Stimulated activated CD8-positive, alpha-beta memory T cell treated with anti-CD3 and anti-CD28 coated beads, Interleukin-4, amount 100 ng/mL, for 1 hour (primary cell): ENCODE results near the gene EPN2.

Experiments
- DNase-seq, 2 donors: peaks; one replicate each; pipeline ENCODE4 v3.0.0-alpha.2; 2020; ENCODE audit warnings: low read depth in 2 of 2, low spot score in 1 of 2

Gene EPN2

DNA sequence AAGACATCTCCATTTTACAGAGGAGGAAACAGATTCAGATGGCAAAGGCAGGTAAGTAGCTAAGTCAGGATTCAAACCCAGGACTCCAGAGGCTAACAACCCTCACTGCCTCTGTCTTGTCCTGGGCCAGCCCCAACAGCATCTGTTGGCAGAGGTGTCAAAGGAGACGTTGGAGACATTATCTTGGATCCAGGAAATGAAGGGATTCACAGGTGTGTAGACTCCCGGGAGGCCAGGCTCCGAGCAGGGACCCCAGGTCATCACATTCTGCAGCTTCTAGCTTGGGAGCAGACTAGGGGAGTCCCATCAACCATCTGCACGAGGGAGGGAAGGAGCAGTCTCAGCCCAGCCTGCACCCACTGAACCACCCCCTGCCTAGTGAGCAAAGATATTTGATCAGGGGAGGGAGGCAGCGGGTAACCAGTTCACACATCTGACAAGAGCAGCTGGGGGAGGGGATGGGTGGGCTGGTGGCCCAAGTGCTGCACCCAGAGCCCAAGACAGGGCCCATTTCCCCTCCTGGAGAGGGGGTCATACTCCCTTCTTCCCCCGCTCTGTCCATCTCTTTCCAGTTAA is 126.4 kb downstream of the EPN2 start:
- no peak for DNase-seq

DNA sequence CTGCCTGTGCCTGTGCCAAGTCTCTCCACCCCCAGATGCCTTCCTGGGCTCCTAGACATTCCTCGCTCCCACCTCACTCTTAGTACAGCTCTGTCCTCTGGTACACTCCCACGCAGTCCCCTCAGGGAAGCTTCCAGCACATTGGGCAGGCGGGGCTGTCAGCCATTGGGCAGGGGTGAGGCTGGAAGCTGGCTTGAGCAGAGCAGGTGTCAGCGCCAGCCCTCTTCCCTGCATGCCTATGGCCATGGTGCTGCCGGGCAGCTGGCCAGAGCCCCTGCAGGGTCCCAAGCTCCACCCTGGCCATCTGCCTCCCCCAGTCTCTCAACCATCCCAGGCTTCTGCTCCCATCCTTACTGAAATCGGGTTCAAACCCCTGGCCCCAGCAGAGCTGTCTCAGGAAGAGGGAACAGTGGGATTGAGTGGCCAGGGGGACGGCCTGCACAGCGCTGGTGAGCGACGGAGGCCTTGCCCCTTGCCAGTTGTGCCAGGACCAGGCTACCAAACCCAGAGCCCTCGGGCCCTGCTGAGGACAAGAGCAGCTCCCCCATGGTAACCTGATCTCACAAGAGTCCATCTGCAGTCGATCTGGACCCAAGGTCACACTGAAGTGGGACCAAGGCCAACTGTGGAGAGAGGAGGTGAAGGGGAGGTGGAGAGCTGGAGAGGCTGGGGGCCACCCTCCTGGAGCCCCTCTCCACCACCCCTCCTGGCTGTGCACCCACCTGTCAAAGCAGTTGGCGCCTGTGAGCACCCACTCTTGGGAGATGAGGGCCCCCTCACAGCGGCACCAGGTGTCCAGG is 127.7 kb downstream of the EPN2 start:
- DNase-seq: no peak

DNA sequence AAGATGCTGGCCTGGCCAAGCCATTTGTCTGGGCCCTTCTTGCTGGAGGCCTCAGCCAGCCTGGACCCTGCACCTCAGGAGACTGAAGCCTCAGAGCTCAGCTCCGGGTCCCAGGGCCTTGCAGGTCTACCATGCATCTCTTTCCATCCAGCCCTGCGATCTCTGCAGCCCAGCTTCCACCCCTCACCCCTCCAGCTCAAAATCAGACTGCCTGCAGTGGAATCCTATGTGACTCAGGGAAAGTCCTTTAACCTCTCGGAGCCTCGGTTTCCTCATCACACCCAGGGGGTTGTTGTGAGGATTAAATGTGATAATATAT is 128.3 kb downstream of the EPN2 start:
- DNase-seq: no peak

DNA sequence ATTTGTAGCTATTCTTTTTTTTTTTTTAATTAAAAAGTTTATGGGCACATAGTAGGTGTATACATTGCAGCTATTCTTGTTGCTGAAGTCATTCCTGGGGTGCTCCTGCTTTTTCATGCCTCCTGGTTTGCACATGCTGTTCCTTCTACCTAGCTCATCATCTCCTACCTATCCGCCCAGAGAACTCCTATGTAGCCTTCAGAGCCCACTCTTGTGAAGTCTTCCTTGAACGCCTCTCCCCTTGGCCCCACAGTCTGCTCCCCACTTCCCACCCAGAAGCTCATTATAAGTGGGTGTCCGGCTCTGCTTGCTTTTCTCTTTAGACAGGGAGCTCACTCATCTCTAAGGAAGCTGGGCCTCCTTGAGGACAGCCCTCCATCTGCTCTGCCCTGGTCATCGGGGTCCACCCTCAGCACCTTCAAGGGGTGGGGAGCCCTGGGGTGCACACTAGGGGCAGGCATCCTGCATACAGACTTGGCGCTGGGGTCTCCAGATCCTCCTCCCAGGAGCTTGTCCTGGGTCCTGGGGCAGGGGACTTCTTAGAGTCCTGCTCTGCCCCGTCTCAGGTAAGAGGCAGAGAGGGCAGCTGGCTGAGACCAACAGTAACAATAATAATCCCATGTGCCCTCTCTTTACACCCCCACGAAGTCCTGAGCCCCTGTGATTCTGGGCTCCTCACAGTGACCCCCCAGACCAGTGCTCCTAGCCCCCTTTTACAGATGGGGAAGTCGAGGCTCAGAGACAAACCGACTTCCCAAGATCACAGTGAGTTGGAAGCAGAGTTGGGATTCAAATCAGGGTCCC is 128.9 kb downstream of the EPN2 start:
- DNase-seq: no peak

DNA sequence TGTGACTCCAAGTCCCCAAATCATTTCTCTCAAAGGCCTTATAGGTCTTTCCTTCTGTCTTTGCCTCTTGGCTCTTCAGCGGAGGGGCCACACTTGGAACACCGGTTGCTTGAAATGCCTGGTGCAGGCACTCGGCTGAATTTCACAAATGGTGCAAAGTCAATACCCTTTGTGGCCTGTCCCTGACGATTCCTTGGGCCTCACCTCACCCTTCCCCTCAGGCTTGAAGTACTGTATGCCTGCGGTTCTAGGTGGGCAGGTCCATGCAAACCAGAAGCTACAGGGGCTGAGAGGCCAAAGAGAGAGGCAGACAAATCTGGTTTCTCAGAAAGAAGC is 129.4 kb downstream of the EPN2 start:
- no peak for DNase-seq

DNA sequence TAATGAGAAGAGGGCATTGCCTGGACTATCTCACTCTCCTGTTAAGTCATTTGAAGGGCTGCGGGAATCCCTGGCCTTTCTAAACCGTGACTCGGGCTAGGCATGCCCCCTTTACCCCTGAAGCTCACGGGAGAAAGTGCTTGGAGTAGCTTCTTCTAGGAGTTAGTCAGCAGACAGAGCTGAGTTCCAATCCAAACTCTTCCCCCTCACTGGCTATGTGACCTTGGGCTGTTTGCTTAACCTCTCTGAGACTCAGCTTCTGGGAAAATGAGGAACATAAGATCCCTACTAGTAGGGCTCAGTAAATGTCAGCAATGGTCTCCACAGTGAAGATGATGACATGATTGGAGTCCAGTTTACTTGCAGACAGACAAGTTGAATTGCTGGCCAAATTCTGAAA is 131.1 kb downstream of the EPN2 start:
- DNase-seq: no peak

DNA sequence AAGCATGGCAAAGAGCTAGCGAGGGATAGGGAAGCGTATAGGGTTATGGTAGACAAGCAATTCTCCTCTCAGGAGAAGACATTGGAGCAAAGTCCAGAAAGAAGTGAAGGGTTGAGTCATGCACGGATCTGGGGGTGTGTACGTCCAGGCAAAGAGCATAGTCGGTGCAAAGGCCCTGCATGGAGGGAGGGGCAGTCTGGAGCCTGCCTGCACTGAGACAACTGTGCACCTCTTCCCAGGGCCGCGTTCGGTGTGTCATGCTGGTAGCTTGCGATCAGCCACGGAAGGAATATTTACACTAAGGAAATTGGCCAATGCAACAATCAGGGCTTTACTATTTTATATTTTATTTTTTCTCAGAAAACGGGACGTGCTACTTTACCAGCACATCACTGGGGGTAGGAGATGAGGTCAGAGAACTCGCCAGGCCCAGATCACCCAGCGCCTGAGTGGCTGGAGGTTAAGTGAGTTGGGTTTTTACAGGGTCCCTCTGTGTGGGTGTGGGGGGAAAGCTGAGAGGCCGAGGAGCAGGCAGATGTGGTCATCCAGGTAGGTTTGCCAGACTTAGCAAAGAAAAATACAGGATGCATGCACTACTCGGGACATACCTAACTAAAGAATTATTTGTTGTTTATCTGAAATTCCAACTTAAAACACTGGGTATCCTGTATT is 132.1 kb downstream of the EPN2 start:
- DNase-seq: no peak

DNA sequence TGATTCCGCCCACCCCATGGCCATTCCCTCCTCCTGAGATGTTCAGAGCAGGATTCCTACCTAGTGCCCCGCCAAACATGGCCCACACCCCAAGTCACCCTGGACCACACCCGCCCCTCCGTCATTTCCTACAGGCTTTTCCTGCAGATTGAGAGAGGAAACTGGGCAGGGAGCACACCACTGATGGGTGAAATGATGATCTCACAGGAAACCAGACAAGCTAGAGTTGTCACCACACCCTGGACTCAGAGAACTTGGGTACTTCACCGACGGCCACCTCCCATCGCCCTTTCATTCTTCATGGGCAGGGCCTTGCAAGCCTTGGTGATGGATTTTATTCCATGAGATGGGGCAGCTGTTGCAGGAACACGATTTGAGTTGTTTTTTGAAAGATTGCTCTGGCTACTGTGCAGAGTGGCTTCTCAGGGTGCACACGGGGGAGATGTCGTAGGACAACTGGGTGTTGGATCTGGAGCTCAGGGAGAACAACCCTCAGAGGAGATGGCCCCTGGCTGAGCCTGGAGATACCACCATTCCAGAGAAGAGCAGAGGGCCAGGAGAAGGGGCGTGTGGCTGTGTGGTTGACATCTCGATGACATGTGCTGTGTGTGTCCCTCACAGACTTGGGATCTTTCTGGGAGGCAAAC is 132.8 kb downstream of the EPN2 start:
- no peak for DNase-seq

DNA sequence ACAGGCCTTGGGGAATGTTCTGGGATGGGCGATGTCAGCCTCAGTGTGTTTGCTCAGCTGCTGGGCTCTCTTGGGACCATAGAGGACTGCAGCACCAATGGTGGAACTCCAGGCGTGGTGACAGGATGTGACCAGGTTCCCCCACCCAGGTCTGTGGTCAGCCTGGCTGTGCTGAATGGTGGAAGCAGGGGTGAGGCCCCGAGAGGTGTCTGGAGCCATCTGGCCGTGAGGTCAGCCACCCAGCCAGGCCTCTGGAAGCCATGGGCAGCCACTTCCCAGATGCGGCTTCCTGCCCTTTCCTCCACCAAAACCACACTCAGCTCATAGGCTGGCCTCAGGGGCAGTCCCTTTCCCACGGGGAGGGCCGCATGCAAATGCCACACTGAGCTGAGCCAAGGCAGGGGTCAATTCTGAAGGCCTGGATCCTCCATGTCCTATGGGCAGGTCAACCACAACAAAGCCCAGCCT is 133.4 kb downstream of the EPN2 start:
- no peak for DNase-seq

DNA sequence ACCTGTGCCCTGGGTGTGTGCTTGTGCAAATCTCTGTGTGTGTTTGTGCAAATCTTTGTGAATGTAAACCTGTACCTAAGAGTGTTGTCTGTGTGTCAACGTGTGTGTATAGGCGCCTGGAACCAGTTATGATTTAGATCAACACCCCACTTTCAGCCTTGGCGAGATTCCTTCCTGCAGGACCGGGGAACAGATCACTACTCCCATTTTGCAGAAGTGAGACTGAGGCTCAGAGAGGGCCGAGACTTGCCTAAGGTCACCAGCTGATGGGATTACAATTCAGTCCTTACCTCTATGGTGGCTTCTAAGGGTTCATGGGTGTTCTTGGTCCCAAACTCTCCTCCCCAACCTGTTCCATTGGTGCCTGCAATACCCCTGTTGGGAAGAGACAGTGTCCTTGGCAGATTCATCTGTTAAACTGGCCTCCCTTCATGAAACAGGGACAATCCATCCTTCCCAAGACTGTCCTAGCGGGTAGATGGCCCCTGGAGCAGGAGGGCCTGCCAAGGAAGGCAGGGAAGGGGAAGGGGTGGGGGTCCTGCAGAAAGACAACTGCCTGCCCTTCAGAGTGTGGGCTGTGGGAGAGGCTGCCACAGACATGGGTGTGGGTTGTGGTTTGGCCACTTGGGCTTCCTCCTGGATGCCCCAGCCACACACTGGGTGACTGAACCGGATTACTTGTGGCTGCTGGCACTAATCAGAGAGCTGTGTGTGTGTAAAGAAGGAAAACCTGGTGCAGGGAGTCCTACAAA is 134.3 kb downstream of the EPN2 start:
- DNase-seq: no peak

DNA sequence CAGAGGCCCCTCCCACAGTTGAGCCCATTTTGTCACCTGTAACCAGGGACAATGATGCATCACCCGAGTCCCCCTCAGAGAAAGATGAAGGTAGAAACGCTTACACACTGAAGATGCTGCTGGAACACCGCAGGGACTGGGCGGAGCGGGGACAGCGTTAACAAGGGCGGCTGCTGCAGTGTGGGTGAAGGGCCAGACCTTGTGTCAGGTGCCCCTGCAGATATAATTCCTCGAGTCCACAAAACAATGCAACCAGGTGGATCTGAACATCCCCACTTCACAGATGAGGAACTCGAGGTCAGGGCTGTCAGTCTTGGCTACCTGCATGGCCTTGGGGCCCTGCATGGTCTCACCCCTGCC is 134.8 kb downstream of the EPN2 start:
- DNase-seq: no peak

DNA sequence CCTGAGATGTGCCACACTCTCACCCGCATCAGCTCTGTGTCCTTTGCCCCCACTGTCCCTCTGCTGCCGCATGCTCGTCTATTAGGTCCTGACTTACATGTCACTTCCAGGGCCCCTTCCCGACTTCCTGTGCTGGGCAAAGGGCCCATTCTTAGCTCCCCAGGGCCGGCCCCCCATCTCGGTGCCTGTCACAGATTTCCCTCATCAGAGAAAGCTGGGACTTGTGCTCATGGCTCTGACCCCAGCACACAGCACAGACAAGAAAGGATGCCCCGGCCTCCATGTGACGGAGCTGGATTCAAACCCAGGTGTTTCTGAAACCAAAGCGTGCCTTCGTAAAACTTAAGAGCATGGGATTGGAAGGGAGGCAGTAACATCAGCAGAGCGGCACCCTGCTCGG is 135.3 kb downstream of the EPN2 start:
- DNase-seq: no peak

DNA sequence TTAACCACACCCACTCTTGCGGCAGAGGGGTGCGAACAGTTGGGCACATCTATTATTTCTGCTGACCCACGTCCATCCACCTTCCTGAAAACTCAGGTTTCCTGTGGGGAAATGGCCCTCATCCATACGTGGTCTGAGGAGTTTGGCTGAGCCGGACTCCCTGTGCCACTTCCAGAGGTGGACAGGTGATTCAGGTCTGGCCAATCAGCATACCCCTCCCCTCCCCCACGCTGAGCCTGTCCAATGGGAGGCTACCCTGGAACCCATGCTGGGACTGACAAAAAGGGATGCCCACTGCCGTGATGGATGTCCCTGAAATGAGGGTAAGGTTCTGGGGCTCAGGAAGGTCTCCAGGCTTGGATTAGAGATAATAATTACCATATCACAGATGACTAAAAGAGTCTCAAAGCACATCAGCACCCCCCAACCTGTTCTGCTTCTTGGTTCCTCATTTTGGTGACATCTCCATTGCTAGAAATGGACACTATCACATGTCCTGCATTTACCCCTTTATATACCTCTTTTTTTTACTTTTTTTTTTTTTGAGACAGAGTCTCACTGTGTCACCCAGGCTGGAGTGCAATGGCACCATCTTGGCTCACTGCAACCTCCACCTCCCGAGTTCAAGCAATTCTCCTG is 135.8 kb downstream of the EPN2 start:
- DNase-seq: no peak

DNA sequence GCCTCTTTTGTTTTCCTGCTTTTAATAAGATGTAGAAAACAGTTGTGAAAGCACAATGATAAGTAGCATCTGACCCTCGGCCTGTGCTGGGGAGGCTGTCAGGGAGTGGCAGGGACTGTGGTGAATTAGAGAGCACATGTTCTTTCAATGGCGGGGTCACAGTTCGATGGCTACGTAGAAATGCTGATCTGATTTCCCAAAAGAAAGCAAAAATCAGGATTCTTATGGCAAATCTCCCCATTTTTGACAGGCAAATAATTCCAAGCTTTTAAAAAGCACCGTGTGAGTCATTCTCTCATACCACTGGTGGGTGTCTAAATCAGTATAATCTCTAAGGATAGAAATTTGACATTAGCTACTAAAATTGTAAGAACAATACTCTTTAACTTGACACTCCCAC is 137.0 kb downstream of the EPN2 start:
- DNase-seq: no peak

DNA sequence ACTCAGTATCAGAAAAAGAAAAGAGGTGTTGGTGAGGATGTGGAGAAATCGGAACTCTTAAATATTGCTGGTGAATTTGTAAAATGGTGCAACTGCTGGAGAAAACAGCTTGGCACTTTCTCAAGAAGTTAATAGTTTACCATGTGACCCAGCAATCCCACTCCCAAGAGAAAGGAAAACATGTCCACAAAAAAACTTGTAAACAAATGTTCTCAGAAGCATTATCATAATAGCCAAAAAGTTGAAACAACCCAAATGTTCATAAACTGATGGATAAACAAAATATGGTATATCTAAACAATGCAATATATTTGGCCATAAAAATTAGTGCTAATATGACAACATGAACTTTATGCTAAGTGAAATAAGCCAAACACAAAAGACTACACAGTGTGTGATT is 138.6 kb downstream of the EPN2 start:
- no peak for DNase-seq

DNA sequence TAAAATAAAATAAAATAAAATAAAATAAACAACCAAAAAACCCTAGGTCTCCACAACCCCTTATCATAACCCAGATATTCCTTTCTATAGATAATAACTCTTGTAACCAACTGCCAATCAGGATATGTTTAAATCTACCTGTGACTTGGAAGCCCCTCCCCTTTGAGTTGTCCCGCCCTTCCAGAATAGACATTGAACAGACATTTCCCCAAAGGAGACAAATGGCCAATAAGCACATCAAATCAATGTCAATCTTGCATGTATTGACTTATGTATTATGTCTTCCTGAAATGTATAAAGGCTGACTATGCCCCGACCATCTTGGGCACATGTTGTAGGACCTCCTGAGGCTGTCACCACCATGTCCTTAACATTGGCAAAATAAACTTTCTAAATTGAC is 139.6 kb downstream of the EPN2 start:
- DNase-seq: no peak

DNA sequence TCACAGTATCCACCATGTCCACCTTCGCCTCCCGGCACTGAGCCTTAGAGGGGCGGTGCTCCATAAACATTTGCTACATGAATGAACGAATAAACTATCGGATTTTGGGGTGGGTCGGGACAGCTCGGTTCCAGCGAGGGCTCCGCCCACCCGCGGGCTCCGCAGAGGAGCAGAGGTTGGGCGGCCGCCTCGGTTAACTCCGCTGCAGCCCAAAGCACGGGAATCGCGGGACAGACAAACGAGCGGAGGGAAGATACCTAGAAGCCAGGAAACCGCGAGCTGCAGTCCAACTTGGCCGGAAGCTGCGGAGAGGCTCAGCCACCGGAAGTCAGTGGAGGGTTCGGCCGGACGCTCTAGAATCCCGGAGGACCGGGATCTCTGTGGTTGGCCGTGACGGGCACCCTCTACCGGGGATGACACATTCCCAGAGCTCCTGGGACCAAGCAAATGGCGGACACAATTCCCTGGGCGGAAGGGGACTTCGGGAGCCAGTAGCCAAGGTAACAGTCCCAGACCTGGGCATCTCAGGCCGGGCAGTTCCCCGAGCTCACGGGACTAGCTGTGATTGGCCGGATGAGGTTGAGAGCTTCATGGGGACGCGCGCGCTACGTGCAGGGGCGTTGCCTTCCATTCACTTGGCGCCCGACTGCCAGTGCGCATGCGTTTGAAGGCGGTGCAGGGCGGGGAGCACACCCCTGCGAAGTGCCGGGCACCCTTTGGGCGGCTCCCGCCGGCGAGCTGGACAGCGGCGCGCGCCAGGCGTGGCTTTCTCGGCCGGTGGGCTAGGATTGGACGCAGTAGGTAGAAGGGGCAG is 140.6 kb downstream of the EPN2 start:
- peak; percentile 77 to 86 for DNase-seq

DNA sequence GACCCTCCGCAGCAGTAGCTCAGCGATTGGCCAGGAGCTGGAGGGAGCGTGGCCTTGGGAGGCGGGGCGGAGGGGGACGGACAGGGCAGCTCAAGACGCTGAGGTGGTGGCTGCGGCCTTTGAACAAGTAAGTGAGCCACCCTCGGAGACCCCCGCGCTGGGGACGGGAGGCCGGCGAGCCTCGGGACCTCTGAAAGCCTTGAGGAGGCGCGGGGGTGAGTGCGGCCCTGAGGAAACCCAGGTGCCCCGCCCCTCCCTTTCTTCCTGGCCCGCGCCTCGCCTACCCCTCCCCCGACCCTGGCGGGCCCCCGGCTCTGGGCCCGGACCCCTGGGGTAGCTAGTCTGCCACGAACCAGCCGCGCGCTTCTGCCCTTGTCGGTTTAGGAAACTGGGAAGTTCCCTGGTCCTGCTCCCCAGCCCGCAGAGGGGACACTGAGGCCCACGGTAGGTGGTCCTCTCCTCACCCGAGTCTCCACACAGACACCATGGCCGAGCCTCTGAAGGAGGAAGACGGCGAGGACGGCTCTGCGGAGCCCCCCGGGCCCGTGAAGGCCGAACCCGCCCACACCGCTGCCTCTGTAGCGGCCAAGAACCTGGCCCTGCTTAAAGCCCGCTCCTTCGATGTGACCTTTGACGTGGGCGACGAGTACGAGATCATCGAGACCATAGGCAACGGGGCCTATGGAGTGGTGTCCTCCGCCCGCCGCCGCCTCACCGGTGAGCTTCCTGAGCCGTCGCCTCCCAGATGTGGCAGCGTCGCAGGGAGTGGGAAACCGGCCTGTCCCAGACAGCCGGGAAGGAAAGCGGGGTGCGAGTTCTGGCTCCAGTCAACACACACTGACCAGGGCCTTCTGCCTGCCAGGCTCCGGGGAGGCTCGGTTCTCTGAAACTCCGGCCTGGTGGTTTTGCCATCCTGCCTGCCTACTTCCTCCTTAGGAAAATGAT is 141.5 kb downstream of the EPN2 start, which contains the start of gene MAPK7:
Gene MAPK7, plus strand, starts transcription at position 83 of the 945 bp plus-strand sequence. Its CDS starts 403 bp downstream, at position 486.
- no peak for DNase-seq
